Osteoblast (primary cell): ENCODE results near the gene DNAJB13. TPM values are rescaled to one million over a fixed set of nuclear protein-coding genes. Genes with fewer than 3 reads are reported as not detected.

Experiments used
- DNase-seq: peaks from one replicate; pipeline ENCODE4 v3.0.0; 2011; ENCODE audit warnings: low spot score, mixed read lengths; ENCODE audit not compliant: insufficient read length; ENCODE audit errors: missing footprints
- H2AFZ ChIP-seq: 2 replicates; pipeline ENCODE4 v1.6.0; 2011; ENCODE audit warnings: mild to moderate bottlenecking, low read length
- H3K27ac ChIP-seq: 2 replicates; pipeline ENCODE4 v1.5.1; 2011; ENCODE audit warnings: mild to moderate bottlenecking, low read depth, low read length, moderate library complexity
- H3K27me3 ChIP-seq: 2 replicates; pipeline ENCODE4 v1.6.0; 2012; ENCODE audit warnings: mild to moderate bottlenecking, control low read depth, inconsistent platforms, low read length, moderate library complexity; ENCODE audit not compliant: insufficient read depth
- H3K36me3 ChIP-seq: 2 replicates; pipeline ENCODE4 v1.5.1; 2011; ENCODE audit warnings: mild to moderate bottlenecking, low read length, control low read depth, moderate library complexity; ENCODE audit not compliant: insufficient read depth
- H3K4me1 ChIP-seq: 2 replicates; pipeline ENCODE4 v1.5.1; 2011; ENCODE audit warnings: mild to moderate bottlenecking, low read length, control low read depth, moderate library complexity; ENCODE audit not compliant: insufficient read depth
- H3K4me2 ChIP-seq: 2 replicates; pipeline ENCODE4 v1.6.0; 2011; ENCODE audit warnings: mild to moderate bottlenecking, low read length; ENCODE audit not compliant: insufficient read depth
- H3K4me3 ChIP-seq: fragments of 200-600 bp; sonication (generic); 3 replicates; pipeline ENCODE4 v1.5.1; 2012; ENCODE audit warnings: mild to moderate bottlenecking, low read length, inconsistent platforms; ENCODE audit not compliant: insufficient read depth
- H3K79me2 ChIP-seq: 2 replicates; pipeline ENCODE4 v1.6.0; 2012; ENCODE audit warnings: mild to moderate bottlenecking, low read length, control low read depth, inconsistent platforms; ENCODE audit not compliant: insufficient read depth
- H3K9me3 ChIP-seq: 2 replicates; pipeline ENCODE4 v1.5.1; 2011; ENCODE audit warnings: low read depth, low read length, control low read depth
- H4K20me1 ChIP-seq: 2 replicates; pipeline ENCODE4 v1.6.0; 2012; ENCODE audit warnings: mild to moderate bottlenecking, low read length, control low read depth; ENCODE audit not compliant: insufficient read depth
- total RNA-seq: library from RNA; depleted of rRNA; stranded (reverse); fragments of >200 nt; gene quantifications from 2 replicates; pipeline ENCODE4 v1.2.3, GENCODE V29; 2012
- TF ChIP-seq, protein P1 (sequence below): IDR thresholded peaks from 2 replicates; pipeline ENCODE4 v1.5.1; 2011; ENCODE audit warnings: mild to moderate bottlenecking, low read depth, low read length, moderate library complexity; ENCODE audit errors: extremely low read depth

The DNAJB13 gene
- total RNA-seq, 1 donor: not detected

DNA sequence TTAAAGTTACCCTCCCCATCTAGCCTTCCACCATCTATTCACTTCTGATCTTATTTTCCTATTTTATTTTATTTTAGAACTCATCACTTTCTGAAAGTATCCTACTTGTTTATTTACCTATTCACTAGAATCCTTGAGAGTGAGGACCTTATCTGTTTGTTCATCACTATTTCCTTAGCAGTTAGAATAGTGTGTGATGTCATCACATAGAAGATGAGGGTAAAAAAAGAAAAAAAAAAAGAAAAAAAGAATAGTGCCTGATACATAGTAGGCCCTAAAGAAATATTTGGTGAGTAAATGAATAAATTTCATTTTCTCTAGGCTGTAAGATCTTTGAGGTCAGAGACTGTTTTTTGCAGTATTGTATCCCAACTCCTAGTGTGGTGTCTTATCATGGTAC lies 37.4 kb upstream of the DNAJB13 start:
- no peaks in the 10 kb centered on the region for H3K79me2 ChIP-seq
- H3K9me3 ChIP-seq: no peaks in the 10 kb centered on the region
- no peak for DNase-seq
- H2AFZ ChIP-seq: no peak overlapping the region
- H3K4me3 ChIP-seq: no peak overlapping the region
- H4K20me1 ChIP-seq: no peaks in the 10 kb centered on the region
- H3K27ac ChIP-seq: no peak overlapping the region
- no peak overlapping the region for H3K4me2 ChIP-seq
- H3K36me3 ChIP-seq: peaks cover 38% of the 10 kb centered on the region
- peaks cover 2% of the 10 kb centered on the region for H3K4me1 ChIP-seq
- no peaks in the 10 kb centered on the region for H3K27me3 ChIP-seq
- TF ChIP-seq, protein P1, sequence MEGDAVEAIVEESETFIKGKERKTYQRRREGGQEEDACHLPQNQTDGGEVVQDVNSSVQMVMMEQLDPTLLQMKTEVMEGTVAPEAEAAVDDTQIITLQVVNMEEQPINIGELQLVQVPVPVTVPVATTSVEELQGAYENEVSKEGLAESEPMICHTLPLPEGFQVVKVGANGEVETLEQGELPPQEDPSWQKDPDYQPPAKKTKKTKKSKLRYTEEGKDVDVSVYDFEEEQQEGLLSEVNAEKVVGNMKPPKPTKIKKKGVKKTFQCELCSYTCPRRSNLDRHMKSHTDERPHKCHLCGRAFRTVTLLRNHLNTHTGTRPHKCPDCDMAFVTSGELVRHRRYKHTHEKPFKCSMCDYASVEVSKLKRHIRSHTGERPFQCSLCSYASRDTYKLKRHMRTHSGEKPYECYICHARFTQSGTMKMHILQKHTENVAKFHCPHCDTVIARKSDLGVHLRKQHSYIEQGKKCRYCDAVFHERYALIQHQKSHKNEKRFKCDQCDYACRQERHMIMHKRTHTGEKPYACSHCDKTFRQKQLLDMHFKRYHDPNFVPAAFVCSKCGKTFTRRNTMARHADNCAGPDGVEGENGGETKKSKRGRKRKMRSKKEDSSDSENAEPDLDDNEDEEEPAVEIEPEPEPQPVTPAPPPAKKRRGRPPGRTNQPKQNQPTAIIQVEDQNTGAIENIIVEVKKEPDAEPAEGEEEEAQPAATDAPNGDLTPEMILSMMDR: no peak

DNA sequence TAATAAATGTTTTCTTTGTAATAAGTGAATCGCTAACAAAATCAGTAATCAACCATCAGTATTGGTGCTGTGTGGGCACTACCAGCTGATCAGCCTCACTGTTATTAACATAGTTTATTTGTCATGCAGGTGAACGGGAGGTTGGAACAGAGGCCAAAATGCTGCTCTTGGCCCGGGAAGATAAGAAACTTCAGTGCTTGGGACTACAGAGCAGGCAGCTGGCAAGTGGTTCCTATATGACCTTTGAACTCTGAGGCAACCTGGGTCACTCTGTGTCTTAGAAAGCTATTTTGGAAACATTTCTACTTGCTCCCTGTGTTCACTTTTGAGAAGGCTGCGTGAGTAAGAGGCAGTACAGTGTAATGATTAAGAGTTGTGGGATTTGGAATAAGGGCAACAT lies 36.5 kb upstream of the DNAJB13 start:
- DNase-seq: no peak
- Histone ChIP-seq H3K4me3 (no peak overlapping the region), H3K9me3 (no peaks in the 10 kb centered on the region), H3K4me2 (no peak overlapping the region), H3K36me3 (peaks cover 44% of the 10 kb centered on the region), H3K27me3 (no peaks in the 10 kb centered on the region), H3K27ac (no peak overlapping the region), H2AFZ (no peak overlapping the region), H4K20me1 (no peaks in the 10 kb centered on the region), H3K4me1 (peaks cover 2% of the 10 kb centered on the region), H3K79me2 (no peaks in the 10 kb centered on the region)
- TF ChIP-seq, protein P1: no peak

DNA sequence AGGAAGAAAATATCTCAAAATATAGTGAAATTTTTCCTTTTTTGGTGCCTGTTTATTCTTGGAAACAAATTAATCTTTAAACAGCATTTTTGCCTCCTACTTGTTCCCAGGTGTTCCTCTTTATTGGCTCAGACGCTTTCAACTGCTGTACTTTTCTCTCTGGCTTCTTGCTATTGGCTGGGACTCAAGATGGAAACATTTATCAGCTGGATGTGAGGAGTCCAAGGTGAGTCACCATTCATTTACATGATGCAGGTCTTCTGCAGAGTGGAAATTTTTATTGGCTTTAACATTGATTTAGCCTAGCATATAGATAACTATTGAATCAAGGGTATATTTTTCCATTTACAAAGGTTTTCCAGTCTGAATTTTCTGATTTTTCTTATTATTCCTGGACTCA lies 34.4 kb upstream of the DNAJB13 start:
- Histone ChIP-seq H3K27me3 (no peaks in the 10 kb centered on the region), H4K20me1 (no peaks in the 10 kb centered on the region), H3K4me1 (peaks cover 2% of the 10 kb centered on the region), H3K79me2 (no peaks in the 10 kb centered on the region), H3K36me3 (peaks cover 45% of the 10 kb centered on the region), H3K9me3 (no peaks in the 10 kb centered on the region), H2AFZ (no peak overlapping the region), H3K27ac (no peak overlapping the region), H3K4me2 (no peak overlapping the region), H3K4me3 (no peak overlapping the region)
- DNase-seq: peak; percentile 67
- TF ChIP-seq, protein P1: no peak

DNA sequence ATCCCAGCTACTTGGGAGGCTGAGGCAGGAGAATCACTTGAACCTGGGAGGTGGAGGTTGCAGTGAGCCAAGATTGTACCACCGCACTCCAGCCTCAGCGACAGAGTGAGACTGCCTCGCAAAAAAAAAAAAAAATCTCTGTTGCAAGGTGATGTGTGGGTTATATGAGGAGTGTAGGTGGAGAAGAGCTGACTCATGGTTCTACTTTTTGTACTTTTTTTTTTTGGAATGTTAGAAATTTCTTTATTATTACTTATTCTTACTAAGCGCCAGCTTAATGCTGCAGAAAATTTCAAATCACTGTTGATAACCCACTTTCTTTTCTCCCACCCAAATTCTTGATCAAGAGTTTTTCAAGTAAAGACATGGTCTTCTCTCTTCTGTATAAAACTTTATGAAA lies 29.6 kb upstream of the DNAJB13 start:
- Histone ChIP-seq H3K27me3 (no peaks in the 10 kb centered on the region), H3K79me2 (no peaks in the 10 kb centered on the region), H3K4me1 (peaks cover 2% of the 10 kb centered on the region), H3K36me3 (peaks cover 31% of the 10 kb centered on the region), H3K4me3 (no peak overlapping the region), H4K20me1 (no peaks in the 10 kb centered on the region), H3K27ac (no peak overlapping the region), H3K4me2 (no peak overlapping the region), H3K9me3 (no peaks in the 10 kb centered on the region), H2AFZ (no peak overlapping the region)
- DNase-seq: no peak
- TF ChIP-seq, protein P1: no peak
